Peyer's patch (tissue), 4 donors: ENCODE measurements around the gene TMEM18.

Experiments
- POLR2A ChIP-seq, 2 donors: fragments of 450-650 bp; IDR thresholded peaks; one replicate each; pipeline ENCODE4 v1.5.1; 2017; ENCODE audit warnings: antibody characterized with exemption in 2 of 2, mild to moderate bottlenecking in 2 of 2, moderate library complexity in 2 of 2
- TF ChIP-seq, protein P1 (sequence below), 6 experiments: fragments of 450-650 bp in 4 of 6; fragments of 200-600 bp in 2 of 6; sonication (generic) in 1 of 6; IDR thresholded peaks; one replicate each; pipeline ENCODE4 v1.5.1; 2017 to 2019; ENCODE audit warnings: antibody characterized with exemption in 6 of 6, mild to moderate bottlenecking in 3 of 6, moderate library complexity in 1 of 6

DNA sequence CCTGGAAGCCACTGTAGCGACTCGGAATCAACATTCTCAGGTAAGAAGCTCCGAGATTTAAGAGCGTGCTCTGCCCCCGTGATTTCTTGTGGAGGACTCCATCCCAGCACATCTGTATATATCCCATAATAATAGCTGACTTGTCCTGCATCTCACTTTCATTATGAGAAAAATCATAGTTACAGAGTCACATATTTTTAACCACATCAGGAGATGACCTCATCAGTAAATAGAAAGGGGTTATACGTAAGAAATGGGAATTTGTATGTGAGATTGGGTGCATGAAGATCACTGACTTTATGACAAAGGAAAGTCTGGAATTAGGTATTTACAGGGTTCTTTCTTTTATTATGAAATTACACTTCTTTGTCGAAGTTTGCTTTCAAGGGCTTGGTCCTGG is 16.4 kb upstream of the TMEM18 start:
- TF ChIP-seq, protein P1, sequence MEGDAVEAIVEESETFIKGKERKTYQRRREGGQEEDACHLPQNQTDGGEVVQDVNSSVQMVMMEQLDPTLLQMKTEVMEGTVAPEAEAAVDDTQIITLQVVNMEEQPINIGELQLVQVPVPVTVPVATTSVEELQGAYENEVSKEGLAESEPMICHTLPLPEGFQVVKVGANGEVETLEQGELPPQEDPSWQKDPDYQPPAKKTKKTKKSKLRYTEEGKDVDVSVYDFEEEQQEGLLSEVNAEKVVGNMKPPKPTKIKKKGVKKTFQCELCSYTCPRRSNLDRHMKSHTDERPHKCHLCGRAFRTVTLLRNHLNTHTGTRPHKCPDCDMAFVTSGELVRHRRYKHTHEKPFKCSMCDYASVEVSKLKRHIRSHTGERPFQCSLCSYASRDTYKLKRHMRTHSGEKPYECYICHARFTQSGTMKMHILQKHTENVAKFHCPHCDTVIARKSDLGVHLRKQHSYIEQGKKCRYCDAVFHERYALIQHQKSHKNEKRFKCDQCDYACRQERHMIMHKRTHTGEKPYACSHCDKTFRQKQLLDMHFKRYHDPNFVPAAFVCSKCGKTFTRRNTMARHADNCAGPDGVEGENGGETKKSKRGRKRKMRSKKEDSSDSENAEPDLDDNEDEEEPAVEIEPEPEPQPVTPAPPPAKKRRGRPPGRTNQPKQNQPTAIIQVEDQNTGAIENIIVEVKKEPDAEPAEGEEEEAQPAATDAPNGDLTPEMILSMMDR (IDR thresholded peaks at IDR 0.05): no peak
- no peak for TF ChIP-seq POLR2A (IDR thresholded peaks at IDR 0.05)
